GM18526 (cell line): ENCODE results near the gene FZD1.

Experiments
- POLR2A ChIP-seq: IDR thresholded peaks from 3 replicates; pipeline ENCODE4 v1.6.1; 2011; ENCODE audit not compliant: insufficient read length; ENCODE audit errors: extremely low read depth

Gene FZD1

GRCh38 chr7:91287371-91288084 lies 23.3 kb downstream of the FZD1 start:
- no peak for TF ChIP-seq POLR2A

GRCh38 chr7:91288208-91288824 lies 24.1 kb downstream of the FZD1 start:
- no peak for TF ChIP-seq POLR2A

- TF ChIP-seq POLR2A: no peak
These were observed 25.5 kb downstream of the FZD1 start for GRCh38 chr7:91289633-91290254.

- TF ChIP-seq POLR2A: no peak
These were observed 27.1 kb downstream of the FZD1 start for GRCh38 chr7:91291302-91291701.

GRCh38 chr7:91291902-91292301 lies 27.7 kb downstream of the FZD1 start:
- no peak for TF ChIP-seq POLR2A

GRCh38 chr7:91292506-91292905 lies 28.3 kb downstream of the FZD1 start:
- TF ChIP-seq POLR2A: no peak

GRCh38 chr7:91293136-91293535 lies 28.9 kb downstream of the FZD1 start:
- no peak for TF ChIP-seq POLR2A

GRCh38 chr7:91293840-91294239 lies 29.6 kb downstream of the FZD1 start:
- no peak for TF ChIP-seq POLR2A

- no peak for TF ChIP-seq POLR2A
These were observed 30.5 kb downstream of the FZD1 start for GRCh38 chr7:91294639-91295220.

- TF ChIP-seq POLR2A: no peak
These were observed 31.3 kb downstream of the FZD1 start for GRCh38 chr7:91295576-91295975.

GRCh38 chr7:91297939-91298338 lies 33.7 kb downstream of the FZD1 start:
- TF ChIP-seq POLR2A: no peak

GRCh38 chr7:91299952-91300775 lies 35.9 kb downstream of the FZD1 start:
- no peak for TF ChIP-seq POLR2A

- no peak for TF ChIP-seq POLR2A
These were observed 38.6 kb downstream of the FZD1 start for GRCh38 chr7:91302794-91303193.

GRCh38 chr7:91306266-91306665 lies 42.0 kb downstream of the FZD1 start:
- TF ChIP-seq POLR2A: no peak

- TF ChIP-seq POLR2A: no peak
These were observed 43.2 kb downstream of the FZD1 start for GRCh38 chr7:91307467-91307866.
